Measurements from ENCODE around the gene CYTH1.
"Not testable (repeated sequence)": the region's sequence is repeated elsewhere in the genome, so short reads cannot be mapped to it uniquely, and the experiment has no call there.

Gene CYTH1

GRCh38 chr17:78675316-78675616 is 106.8 kb downstream of the CYTH1 start:
- TF ChIP-seq CTCF (conservative IDR thresholded peaks at IDR 0.05; ENCODE audit: low read length): no peak
- no peak for DNase-seq (ENCODE audit: low read depth)
- no peak overlapping the region for H3K4me3 ChIP-seq (ENCODE audit: low read length)

DNA sequence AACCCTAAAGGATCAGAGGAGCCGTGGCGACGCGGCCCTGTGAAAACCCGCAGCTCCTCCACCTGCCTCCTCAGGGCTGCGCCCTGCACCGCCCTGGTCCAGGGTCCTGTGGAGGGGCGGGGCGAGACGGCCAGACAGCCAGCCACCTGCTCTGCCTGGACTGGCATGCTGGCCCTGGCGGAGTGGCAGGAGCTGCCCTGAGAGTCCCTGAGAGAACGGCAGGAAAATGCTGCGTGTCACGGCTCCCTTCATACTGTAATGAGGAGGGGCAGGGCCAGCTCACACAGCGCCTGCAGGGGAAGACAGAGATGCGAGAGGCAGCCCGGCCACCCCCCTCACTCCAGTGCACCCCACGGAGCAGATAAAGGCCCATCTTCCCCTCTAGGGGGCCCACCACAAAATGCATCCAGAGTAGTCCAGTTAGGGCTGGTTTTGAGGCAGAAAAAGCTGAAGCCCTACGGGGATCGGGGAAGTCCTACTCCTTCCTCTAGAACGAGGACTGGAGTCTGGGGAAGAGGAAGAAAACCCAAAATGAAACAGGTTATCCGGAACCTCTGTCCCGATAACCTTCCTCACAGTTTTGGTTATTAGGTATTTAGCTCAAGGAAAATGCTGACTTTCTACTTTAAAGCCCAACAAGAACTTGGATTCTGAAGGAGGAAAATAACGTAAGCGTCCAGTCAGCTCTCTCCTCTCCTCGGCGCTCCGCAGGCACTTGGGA is 107.3 kb downstream of the CYTH1 start:
- DNase-seq (ENCODE audit: low read depth): no peak
- TF ChIP-seq CTCF (conservative IDR thresholded peaks at IDR 0.05; ENCODE audit: low read length): no peak
- no peak overlapping the region for H3K4me3 ChIP-seq (ENCODE audit: low read length)

DNA sequence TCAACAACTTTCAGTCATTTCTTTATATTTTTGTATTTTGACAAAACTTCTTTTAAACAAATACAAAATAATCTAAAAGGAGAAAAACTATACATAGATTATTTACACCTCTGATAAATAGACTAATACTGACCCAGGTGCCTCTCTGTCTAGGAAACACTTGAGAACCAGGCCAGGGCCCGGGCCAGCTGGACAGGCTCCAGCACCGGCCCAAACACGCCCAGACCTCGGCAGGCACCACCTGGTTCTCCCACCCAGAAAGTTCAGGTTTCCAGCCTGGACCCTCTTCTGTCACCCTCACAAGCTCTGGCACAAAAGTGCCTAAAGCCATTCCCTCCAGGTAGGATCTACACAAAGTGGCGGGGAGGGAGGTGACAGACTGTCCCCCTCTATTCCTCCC is 107.9 kb downstream of the CYTH1 start:
- no peak for DNase-seq (ENCODE audit: low read depth)
- no peak for TF ChIP-seq CTCF (conservative IDR thresholded peaks at IDR 0.05; ENCODE audit: low read length)
- H3K4me3 ChIP-seq (ENCODE audit: low read length): no peak overlapping the region

DNA sequence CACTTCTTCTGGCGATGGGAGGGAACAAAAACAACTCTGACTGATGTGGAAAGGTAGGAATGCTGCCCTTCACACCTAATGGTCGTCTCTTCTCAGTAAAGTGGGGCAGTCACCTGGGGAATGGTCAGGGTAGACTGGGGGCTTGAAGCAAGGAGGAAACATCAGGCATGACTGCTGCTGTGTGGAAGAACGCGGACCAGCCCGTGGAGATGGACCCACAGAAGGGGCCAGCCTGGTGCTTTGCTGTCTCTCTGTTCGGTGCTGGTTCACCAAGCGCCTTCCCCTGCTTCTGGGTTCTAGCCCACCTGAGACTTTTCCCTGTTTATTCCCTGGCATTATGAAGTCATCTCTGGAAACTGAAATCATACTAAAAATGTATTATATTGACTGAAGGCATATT is 108.7 kb downstream of the CYTH1 start:
- H3K4me3 ChIP-seq (ENCODE audit: low read length): no peak overlapping the region
- no peak for DNase-seq (ENCODE audit: low read depth)
- TF ChIP-seq CTCF (conservative IDR thresholded peaks at IDR 0.05; ENCODE audit: low read length): no peak

DNA sequence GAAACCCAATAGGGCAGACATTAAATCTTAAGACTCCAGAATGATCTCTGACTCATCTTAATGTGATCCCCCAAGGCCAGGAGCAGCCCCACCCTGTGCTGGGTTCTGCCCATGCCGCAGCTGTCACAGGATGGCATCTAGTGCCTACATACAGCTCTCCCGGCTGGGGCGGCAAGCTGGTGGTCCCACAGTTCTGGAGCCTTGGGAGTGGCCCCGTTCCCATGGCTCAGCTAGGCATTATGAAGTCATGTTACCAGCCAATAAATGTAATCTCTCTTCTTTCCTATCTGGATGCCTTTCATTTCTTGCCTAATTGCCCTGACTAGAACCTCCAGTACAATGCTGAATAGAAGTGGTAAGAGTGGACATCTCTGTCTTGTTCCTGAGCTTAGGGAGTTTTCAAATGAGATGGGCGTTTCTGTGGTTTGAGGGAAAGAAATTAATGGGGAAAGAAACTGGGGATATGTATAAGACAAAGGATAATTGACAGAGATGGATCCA is 109.2 kb downstream of the CYTH1 start:
- DNase-seq (ENCODE audit: low read depth): no peak
- H3K4me3 ChIP-seq (ENCODE audit: low read length): no peak overlapping the region

GRCh38 chr17:78672005-78672404 is 110.1 kb downstream of the CYTH1 start:
- no peak for TF ChIP-seq CTCF (conservative IDR thresholded peaks at IDR 0.05; ENCODE audit: low read length)
- no peak for DNase-seq (ENCODE audit: low read depth)
- no peak overlapping the region for H3K4me3 ChIP-seq (ENCODE audit: low read length)

More for the DNA sequence above, 109.2 kb downstream of the CYTH1 start:
- no peak for TF ChIP-seq CTCF (conservative IDR thresholded peaks at IDR 0.05; ENCODE audit: low read length)

DNA sequence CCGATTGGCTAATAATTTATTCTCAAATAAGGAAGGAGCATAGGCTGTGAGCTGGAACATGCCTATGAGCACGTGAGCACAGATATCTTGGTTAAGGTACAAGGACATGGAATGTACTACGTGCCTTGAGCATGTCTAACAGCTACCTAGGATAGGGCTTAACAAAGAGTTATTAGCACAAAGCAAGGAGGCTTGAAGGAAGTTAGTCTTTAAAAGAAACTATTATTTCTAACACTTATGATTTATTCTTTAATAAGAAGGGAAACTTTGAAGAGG is 110.4 kb downstream of the CYTH1 start:
- DNase-seq (ENCODE audit: low read depth); H3K4me3 ChIP-seq (ENCODE audit: low read length): not testable (repeated sequence)
